Parathyroid adenoma (tissue), 2 donors: Measurements from ENCODE around the gene RASGRP4.
"Not testable (repeated sequence)": the region's sequence is repeated elsewhere in the genome, so short reads cannot be mapped to it uniquely, and the experiment has no call there.

ENCODE experiments used
- H2AFZ ChIP-seq: fragments of 300-600 bp; sonication (generic); one replicate; pipeline ENCODE4 v1.7.0; 2017; ENCODE audit warnings: antibody characterized with exemption, mild to moderate bottlenecking
- H3K27ac ChIP-seq: fragments of 300-600 bp; sonication (generic); one replicate; pipeline ENCODE4 v1.7.0; 2017
- H3K27me3 ChIP-seq: fragments of 300-600 bp; sonication (generic); one replicate; pipeline ENCODE4 v1.7.0; 2017; ENCODE audit warnings: low read length; ENCODE audit not compliant: control insufficient read depth, insufficient read depth
- H3K36me3 ChIP-seq: fragments of 300-600 bp; sonication (generic); one replicate; pipeline ENCODE4 v1.7.0; 2017; ENCODE audit warnings: low read length; ENCODE audit not compliant: control insufficient read depth, insufficient read depth
- H3K4me1 ChIP-seq: fragments of 300-600 bp; sonication (generic); one replicate; pipeline ENCODE4 v1.7.0; 2017; ENCODE audit warnings: control low read depth
- H3K4me2 ChIP-seq: fragments of 300-600 bp; sonication (generic); one replicate; pipeline ENCODE4 v1.7.0; 2017; ENCODE audit warnings: low read length
- H3K4me3 ChIP-seq: fragments of 300-600 bp; sonication (generic); one replicate; pipeline ENCODE4 v1.7.0; 2017; ENCODE audit warnings: low read depth, low read length
- H3K79me2 ChIP-seq: fragments of 300-600 bp; sonication (generic); one replicate; pipeline ENCODE4 v1.7.0; 2017; ENCODE audit warnings: control low read depth
- H3K9ac ChIP-seq: fragments of 300-600 bp; sonication (generic); one replicate; pipeline ENCODE4 v1.7.0; 2017; ENCODE audit warnings: mild to moderate bottlenecking
- H3K9me3 ChIP-seq: fragments of 300-600 bp; sonication (generic); one replicate; pipeline ENCODE4 v1.7.0; 2017; ENCODE audit warnings: low read length; ENCODE audit not compliant: control insufficient read depth
- TF ChIP-seq, protein P1 (sequence below): fragments of 300-600 bp; sonication (generic); IDR thresholded peaks from one replicate; pipeline ENCODE4 v1.7.0; 2017; ENCODE audit warnings: antibody characterized with exemption, mild to moderate bottlenecking
- donor health status: primary hyperparathyroidism.

Gene RASGRP4

GRCh38 chr19:38369584-38369983, 56.4 kb downstream of the RASGRP4 start:
- H3K9ac ChIP-seq: no peak overlapping the region
- TF ChIP-seq, protein P1, sequence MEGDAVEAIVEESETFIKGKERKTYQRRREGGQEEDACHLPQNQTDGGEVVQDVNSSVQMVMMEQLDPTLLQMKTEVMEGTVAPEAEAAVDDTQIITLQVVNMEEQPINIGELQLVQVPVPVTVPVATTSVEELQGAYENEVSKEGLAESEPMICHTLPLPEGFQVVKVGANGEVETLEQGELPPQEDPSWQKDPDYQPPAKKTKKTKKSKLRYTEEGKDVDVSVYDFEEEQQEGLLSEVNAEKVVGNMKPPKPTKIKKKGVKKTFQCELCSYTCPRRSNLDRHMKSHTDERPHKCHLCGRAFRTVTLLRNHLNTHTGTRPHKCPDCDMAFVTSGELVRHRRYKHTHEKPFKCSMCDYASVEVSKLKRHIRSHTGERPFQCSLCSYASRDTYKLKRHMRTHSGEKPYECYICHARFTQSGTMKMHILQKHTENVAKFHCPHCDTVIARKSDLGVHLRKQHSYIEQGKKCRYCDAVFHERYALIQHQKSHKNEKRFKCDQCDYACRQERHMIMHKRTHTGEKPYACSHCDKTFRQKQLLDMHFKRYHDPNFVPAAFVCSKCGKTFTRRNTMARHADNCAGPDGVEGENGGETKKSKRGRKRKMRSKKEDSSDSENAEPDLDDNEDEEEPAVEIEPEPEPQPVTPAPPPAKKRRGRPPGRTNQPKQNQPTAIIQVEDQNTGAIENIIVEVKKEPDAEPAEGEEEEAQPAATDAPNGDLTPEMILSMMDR: no peak
- no peak overlapping the region for H2AFZ ChIP-seq

DNA sequence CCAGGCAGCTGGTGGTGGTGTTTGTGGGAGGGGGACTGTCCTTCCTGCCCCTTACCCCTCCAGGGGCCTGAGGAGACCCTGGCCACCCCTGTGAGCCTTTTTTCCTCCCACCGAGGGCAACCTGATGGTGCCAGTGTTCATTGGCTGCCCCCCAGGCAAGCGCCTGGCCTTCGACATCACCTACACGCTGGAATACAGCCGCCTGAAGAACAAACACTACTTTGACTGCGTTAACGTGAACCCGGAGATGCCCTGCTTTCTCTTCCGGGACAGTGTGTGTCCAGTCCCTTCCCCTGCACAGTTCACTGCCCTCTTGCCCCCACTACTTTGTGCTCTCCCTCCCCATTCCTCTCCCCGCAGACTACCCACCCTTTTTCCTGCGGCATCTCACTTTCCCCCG, 59.0 kb downstream of the RASGRP4 start:
- H3K9me3 ChIP-seq: no peaks in the 10 kb centered on the region
- TF ChIP-seq, protein P1: no peak
- no peaks in the 10 kb centered on the region for H3K4me1 ChIP-seq
- no peaks in the 10 kb centered on the region for H3K79me2 ChIP-seq
- H3K36me3 ChIP-seq: no peaks in the 10 kb centered on the region
- no peak overlapping the region for H3K27ac ChIP-seq
- no peaks in the 10 kb centered on the region for H3K27me3 ChIP-seq
- H3K9ac ChIP-seq: no peak overlapping the region
- H3K4me2 ChIP-seq: no peak overlapping the region
- H3K4me3 ChIP-seq: no peak overlapping the region
- H2AFZ ChIP-seq: no peak overlapping the region

More at GRCh38 chr19:38369584-38369983, 56.4 kb downstream of the RASGRP4 start:
- no peaks in the 10 kb centered on the region for H3K79me2 ChIP-seq
- no peaks in the 10 kb centered on the region for H3K36me3 ChIP-seq
- no peaks in the 10 kb centered on the region for H3K9me3 ChIP-seq
- no peak overlapping the region for H3K4me2 ChIP-seq
- H3K27ac ChIP-seq: no peak overlapping the region
- peaks cover 3% of the 10 kb centered on the region for H3K4me1 ChIP-seq
- H3K4me3 ChIP-seq: no peak overlapping the region
- H3K27me3 ChIP-seq: no peaks in the 10 kb centered on the region

- peak overlapping the region; percentile 97 for H2AFZ ChIP-seq
- not testable (repeated sequence) for H3K27me3 ChIP-seq, H3K9me3 ChIP-seq, H3K27ac ChIP-seq, H3K9ac ChIP-seq, H3K79me2 ChIP-seq, H3K4me1 ChIP-seq, H3K36me3 ChIP-seq
- H3K4me3 ChIP-seq: peak overlapping the region; percentile 78
- H3K4me2 ChIP-seq: peak overlapping the region; percentile 100
Observed at GRCh38 chr19:38362946-38363688, 62.9 kb downstream of the RASGRP4 start.

DNA sequence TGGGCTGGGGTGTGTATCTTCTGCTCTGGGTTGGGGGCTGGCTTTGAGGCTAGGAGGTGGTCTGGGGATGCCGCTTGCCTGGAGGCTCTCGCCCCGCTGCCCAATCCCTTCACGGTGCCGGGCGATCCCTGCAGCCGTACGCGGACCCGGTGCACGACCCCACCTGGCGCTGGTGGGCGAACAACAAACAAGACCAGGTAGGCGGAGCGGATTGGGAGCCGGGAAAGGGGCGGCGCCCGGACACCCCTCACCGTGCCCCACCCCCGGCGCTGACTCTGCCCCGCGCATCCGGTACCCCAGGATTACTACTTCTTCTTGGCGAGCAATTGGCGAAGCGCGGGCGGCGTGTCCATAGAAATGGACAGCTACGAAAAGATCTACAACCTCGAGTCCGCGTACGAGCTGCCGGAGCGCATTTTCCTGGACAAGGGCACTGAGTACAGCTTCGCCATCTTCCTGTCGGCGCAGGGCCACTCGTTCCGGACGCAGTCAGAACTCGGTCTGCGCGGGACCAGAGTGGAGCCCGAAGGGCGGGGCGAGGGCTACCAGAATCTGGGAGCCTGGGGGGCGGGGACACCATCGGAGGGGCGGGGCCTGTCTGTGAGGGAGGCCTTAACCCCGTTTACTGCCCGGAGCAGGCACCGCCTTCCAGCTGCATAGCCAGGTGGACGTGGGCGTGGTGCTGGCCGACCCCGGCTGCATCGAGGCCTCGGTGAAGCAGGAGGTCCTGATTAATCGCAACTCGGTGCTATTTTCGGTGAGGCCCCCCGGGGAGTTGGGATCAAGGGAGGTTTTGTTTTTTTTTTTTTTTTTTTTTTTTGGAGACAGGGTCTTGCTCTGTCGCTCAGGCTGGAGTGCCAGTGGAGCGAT, 63.7 kb downstream of the RASGRP4 start:
- Histone ChIP-seq H3K9ac (no peak overlapping the region), H3K27ac (peak overlapping the region; percentile 70)

GRCh38 chr19:38361633-38362075, 64.4 kb downstream of the RASGRP4 start:
- peak overlapping the region; percentile 97 for H2AFZ ChIP-seq
- no peaks in the 10 kb centered on the region for H3K4me1 ChIP-seq
- peak overlapping the region; percentile 100 for H3K4me2 ChIP-seq
- H3K27ac ChIP-seq: peak overlapping the region; percentile 70
- H3K27me3 ChIP-seq: no peaks in the 10 kb centered on the region
- no peaks in the 10 kb centered on the region for H3K9me3 ChIP-seq
- H3K36me3 ChIP-seq: no peaks in the 10 kb centered on the region
- H3K79me2 ChIP-seq: no peaks in the 10 kb centered on the region
- TF ChIP-seq, protein P1: no peak
- H3K9ac ChIP-seq: no peak overlapping the region
- peak overlapping the region; percentile 78 for H3K4me3 ChIP-seq

More for the DNA sequence above, 63.7 kb downstream of the RASGRP4 start:
- H3K79me2 ChIP-seq: no peaks in the 10 kb centered on the region
- H3K4me1 ChIP-seq: no peaks in the 10 kb centered on the region
- no peaks in the 10 kb centered on the region for H3K9me3 ChIP-seq
- peak overlapping the region; percentile 97 for H2AFZ ChIP-seq
- TF ChIP-seq, protein P1: no peak
- H3K27me3 ChIP-seq: no peaks in the 10 kb centered on the region
- peak overlapping the region; percentile 100 for H3K4me2 ChIP-seq
- peak overlapping the region; percentile 78 for H3K4me3 ChIP-seq
- no peaks in the 10 kb centered on the region for H3K36me3 ChIP-seq
